PC-9 (cell line): ENCODE measurements around the gene MT1F. TPM values are rescaled to one million over a fixed set of nuclear protein-coding genes. Genes with fewer than 3 reads are reported as not detected.

Experiments
- BruUV-seq: library from RNA; stranded (reverse); fragments of 400-500 nt; replicated peaks from 2 replicates; lab custom pipeline; 2021; lab: Mats Ljungman, UMichigan
- CTCF ChIA-PET: fragments of 300-600 bp; sonication (Branson Sonifier 250); formaldehyde crosslinking; loops from one replicate; lab custom pipeline; 2022; ENCODE audit warnings: antibody characterized with exemption; lab: Charles Lee
- POLR2A ChIA-PET: fragments of 300-600 bp; sonication (Branson Sonifier 250); formaldehyde crosslinking; loops from one replicate; lab custom pipeline; 2022; ENCODE audit warnings: antibody characterized with exemption; ENCODE audit not compliant: unreplicated experiment; lab: Charles Lee
- DNase-seq, 2 experiments: peaks; one replicate each; pipeline versions ENCODE4 v3.0.0 to v3.0.0-alpha.2; 2015 to 2022; ENCODE audit warnings: mixed read lengths in 1 of 2
- H2AFZ ChIP-seq: fragments of 200-600 bp; sonication (generic); 2 replicates; pipeline ENCODE4 v1.8.1; 2017; ENCODE audit warnings: antibody characterized with exemption
- H3F3A ChIP-seq: fragments of 200-600 bp; sonication (generic); 2 replicates; pipeline ENCODE4 v1.8.1; 2017; ENCODE audit warnings: antibody characterized with exemption, mild to moderate bottlenecking, low read depth; ENCODE audit not compliant: insufficient read depth
- H3K27ac ChIP-seq: fragments of 200-600 bp; sonication (generic); 2 replicates; pipeline ENCODE4 v1.6.1; 2016; ENCODE audit warnings: mixed run types
- H3K27me3 ChIP-seq: fragments of 200-600 bp; sonication (generic); 2 replicates; pipeline ENCODE4 v1.6.1; 2016; ENCODE audit warnings: low read depth, mixed run types; ENCODE audit not compliant: insufficient read depth
- H3K36me3 ChIP-seq: fragments of 200-600 bp; sonication (generic); 2 replicates; pipeline ENCODE4 v1.6.1; 2016; ENCODE audit warnings: low read depth, mixed run types
- H3K4me1 ChIP-seq: fragments of 200-600 bp; sonication (generic); replicated peaks from 2 replicates; pipeline ENCODE4 v1.6.1; 2016; ENCODE audit warnings: mixed run types; ENCODE audit not compliant: insufficient read depth
- H3K4me2 ChIP-seq: fragments of 200-600 bp; sonication (generic); 2 replicates; pipeline ENCODE4 v1.6.1; 2017; ENCODE audit warnings: mixed run types
- H3K4me3 ChIP-seq: fragments of 200-600 bp; sonication (generic); 2 replicates; pipeline ENCODE4 v1.6.1; 2016; ENCODE audit warnings: mixed run types
- H3K79me2 ChIP-seq: fragments of 200-600 bp; sonication (generic); 2 replicates; pipeline ENCODE4 v1.6.1; 2017; ENCODE audit warnings: low read depth, mixed run types
- H3K9me2 ChIP-seq: fragments of 200-600 bp; sonication (generic); 2 replicates; pipeline ENCODE4 v1.8.1; 2017; ENCODE audit warnings: mild to moderate bottlenecking; ENCODE audit not compliant: insufficient read depth
- H3K9me3 ChIP-seq: fragments of 200-600 bp; sonication (generic); 2 replicates; pipeline ENCODE4 v1.8.1; 2016; ENCODE audit warnings: low read depth; ENCODE audit not compliant: insufficient read depth
- H4K20me1 ChIP-seq: fragments of 200-600 bp; sonication (generic); 2 replicates; pipeline ENCODE4 v1.8.1; 2017; ENCODE audit not compliant: insufficient read depth
- CTCF ChIP-seq: fragments of 200-600 bp; sonication (generic); conservative IDR thresholded peaks from 2 replicates; pipeline ENCODE4 v1.6.1; 2017; ENCODE audit warnings: mixed run types, antibody characterized with exemption, mild to moderate bottlenecking, moderate library complexity
- EZH2 ChIP-seq: fragments of 200-600 bp; sonication (generic); IDR thresholded peaks from 2 replicates; pipeline ENCODE4 v1.8.0; 2017; ENCODE audit warnings: antibody characterized with exemption, low read depth
- intact Hi-C: fragments of 100-400 bp; cut with micrococcal nuclease; formaldehyde crosslinking; loops from one replicate; pipeline ENCODE4 v1.10.0; 2022; ENCODE audit not compliant: unreplicated experiment
- total RNA-seq: library from RNA; stranded (reverse); gene quantifications from 2 replicates; pipeline ENCODE4 v1.2.3, GENCODE V29; 2021

Gene MT1F
- total RNA-seq, 1 experiment from 2014 or later, result 4.0 TPM

- no peak within 1 kb of the TSS for H3K27ac ChIP-seq
- POLR2A ChIA-PET, result no interaction called here
- no peaks in the 10 kb centered on the region for H3K79me2 ChIP-seq
- H3K4me1 ChIP-seq, result peaks cover 15% of the 10 kb centered on the region
- no peak within 1 kb of the TSS for H3K4me3 ChIP-seq
- TF ChIP-seq EZH2 (no peak), CTCF (no peak)
- no peak for DNase-seq
- H3K9me3 ChIP-seq, result no peaks in the 10 kb centered on the region
- H3F3A ChIP-seq, result peaks cover 4% of the 10 kb centered on the region
- intact Hi-C loops, result no loop called here
- H2AFZ ChIP-seq, result no peak within 1 kb of the TSS
- no peaks in the 10 kb centered on the region for H3K9me2 ChIP-seq
- BruUV-seq, result no TSS peak
- H4K20me1 ChIP-seq, result no peaks in the 10 kb centered on the region
- H3K36me3 ChIP-seq, result no peaks in the 10 kb centered on the region
- no peak within 1 kb of the TSS for H3K4me2 ChIP-seq
- CTCF ChIA-PET, result no interaction called here
- H3K27me3 ChIP-seq, result peaks cover 10% of the 10 kb centered on the region
Observed at GRCh38 chr16:56667581-56668571, 10.1 kb downstream of the MT1F start, which contains the start of gene MT1G. MT1G (minus strand) TSS chr16:56668065; CDS start chr16:56667993, 72 bp downstream.

- no peak for DNase-seq
- intact Hi-C loops, result no loop called here
- peaks cover 4% of the 10 kb centered on the region for H3F3A ChIP-seq
- BruUV-seq, result no TSS peak
- ChIA-PET CTCF (no interaction called here), POLR2A (no interaction called here)
- H3K27me3 ChIP-seq, result peaks cover 10% of the 10 kb centered on the region
- no peaks in the 10 kb centered on the region for H3K79me2 ChIP-seq
- TF ChIP-seq CTCF (no peak), EZH2 (no peak)
- H3K4me1 ChIP-seq, result peaks cover 15% of the 10 kb centered on the region
- H3K4me2 ChIP-seq, result no peak within 1 kb of the TSS
- no peaks in the 10 kb centered on the region for H3K9me3 ChIP-seq
- H3K9me2 ChIP-seq, result no peaks in the 10 kb centered on the region
- H3K36me3 ChIP-seq, result no peaks in the 10 kb centered on the region
- H2AFZ ChIP-seq, result no peak within 1 kb of the TSS
- H4K20me1 ChIP-seq, result no peaks in the 10 kb centered on the region
- H3K4me3 ChIP-seq, result no peak within 1 kb of the TSS
- no peak within 1 kb of the TSS for H3K27ac ChIP-seq
Observed at GRCh38 chr16:56669005-56669839, 11.5 kb downstream of the MT1F start, which contains the start of gene MT1H. MT1H (plus strand) TSS chr16:56669814; CDS start chr16:56669885, 71 bp downstream.
